GM19463 (cell line): ENCODE data around the gene RPGRIP1L.

Experiments used
- ATAC-seq: cut with Tn5 transposase; IDR thresholded peaks from one replicate; pipeline ENCODE4 v1.9.1; 2021; ENCODE audit warnings: mild to moderate bottlenecking, moderate library complexity; ENCODE audit not compliant: unreplicated experiment

The RPGRIP1L gene

GRCh38 chr16:53608094-53608493 is 95.6 kb downstream of the RPGRIP1L start:
- no peak for ATAC-seq

GRCh38 chr16:53605831-53606400 is 97.7 kb downstream of the RPGRIP1L start:
- no peak for ATAC-seq

GRCh38 chr16:53605356-53605755 is 98.3 kb downstream of the RPGRIP1L start:
- ATAC-seq = no peak

DNA sequence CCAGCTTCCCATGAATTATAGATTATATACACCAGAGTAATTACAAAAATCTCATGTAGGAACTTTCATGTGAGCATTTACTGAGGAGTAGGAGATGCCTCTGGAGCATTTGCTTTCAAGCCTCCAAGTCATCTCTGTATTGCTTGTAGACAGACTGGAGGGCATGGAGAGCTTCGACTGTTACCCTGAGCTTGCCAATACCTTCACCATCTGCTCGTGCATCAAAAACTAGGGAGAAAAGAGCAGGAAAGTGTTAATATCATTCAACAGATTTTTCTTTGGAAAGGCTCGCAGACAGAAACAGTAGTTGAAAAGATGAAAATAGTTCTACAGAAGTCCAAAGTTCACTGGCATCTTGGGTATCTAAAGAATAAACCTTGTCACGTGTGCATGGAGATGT is 101.7 kb downstream of the RPGRIP1L start:
- ATAC-seq = no peak

DNA sequence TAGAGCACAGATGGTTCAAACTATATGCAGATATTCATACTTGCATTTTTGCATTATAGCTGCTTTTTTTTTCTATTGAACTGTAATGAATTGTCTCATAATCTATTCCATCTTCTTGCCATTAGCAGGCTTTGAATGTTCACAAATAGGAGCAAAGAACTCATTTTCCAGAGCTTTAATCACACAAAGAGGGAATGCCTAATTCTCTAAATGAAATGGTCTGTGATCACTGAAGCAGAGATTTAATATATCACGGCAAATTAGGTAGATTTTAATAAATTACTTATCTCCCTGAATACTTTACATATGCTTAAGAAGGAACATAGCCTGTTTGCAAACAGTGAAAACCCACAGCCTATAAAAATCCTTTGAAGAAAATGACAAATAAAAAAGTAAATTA is 103.0 kb downstream of the RPGRIP1L start:
- ATAC-seq = no peak

DNA sequence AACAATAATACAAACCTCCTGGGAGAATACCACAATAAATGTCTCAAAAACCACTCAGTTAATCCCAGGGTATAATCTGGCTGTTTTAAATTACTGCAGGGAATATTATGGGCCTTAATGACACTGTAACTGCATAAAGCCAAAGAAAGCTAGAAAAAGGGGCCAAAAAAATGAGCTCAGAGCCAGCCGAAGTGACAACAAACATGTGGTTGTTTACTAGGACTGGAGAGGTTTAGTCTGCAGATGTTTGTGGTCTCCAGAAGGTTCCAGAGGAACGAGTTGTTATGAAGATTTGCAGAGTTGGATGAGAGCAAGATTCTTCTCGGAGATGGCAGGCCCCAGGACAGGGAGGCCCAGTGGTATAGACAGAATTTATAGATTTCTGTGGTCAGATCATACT is 103.5 kb downstream of the RPGRIP1L start:
- no peak for ATAC-seq

DNA sequence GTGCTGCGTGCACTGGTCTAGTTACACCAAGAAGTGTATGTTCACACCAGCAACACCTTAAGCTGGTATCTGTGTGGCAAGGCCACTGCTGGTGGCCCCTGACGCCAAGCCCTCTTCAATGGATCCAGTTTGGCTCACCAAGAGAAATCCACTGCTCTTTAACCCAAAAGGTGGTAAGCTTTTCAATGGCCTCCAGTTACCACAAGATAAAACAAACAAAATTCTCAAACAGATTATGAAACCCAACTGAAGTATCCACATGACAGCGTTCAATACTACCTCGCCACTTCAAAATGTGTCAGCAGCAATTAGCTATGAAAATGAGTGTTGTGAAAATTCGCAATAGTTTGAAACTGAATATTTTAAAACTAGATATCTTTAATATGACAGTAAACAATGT is 104.1 kb downstream of the RPGRIP1L start:
- ATAC-seq = no peak

DNA sequence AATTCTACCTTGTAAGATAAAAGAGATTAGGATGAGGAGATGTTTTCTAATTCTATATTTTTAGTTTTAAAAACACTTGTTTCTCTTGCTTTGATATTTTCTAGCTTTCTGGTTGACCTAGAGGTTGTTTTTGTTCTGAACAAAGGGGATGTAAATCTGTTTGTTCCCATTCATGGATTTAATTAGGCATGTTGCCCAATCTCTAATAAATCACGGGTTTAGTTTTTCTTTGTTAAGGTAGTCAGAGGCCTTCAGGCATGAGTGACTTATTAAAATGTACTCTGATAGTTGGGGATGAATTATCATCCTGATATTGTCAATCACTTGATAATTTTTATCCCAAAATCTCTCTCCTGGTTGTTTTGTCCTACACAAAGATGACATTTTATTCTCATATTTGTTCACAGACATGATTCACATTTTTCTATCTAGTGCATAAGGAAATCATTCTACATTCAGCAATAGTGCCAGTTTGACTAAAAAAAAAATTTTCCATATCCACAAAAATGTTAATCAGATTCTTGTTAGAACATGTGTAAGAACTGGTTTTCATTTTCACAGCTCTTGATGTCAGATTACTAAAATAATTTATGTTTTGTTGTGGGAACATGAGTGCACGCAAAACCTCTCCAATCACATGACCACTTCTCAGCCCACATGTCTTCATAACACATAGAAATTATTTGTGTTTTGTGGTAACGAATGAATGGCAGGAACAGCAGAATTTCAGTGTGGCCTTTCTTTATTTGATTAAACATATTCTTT is 105.0 kb downstream of the RPGRIP1L start:
- ATAC-seq = no peak

GRCh38 chr16:53597776-53598175 is 105.9 kb downstream of the RPGRIP1L start:
- no peak for ATAC-seq

- ATAC-seq = no peak
Measured at GRCh38 chr16:53588081-53588648, 115.5 kb downstream of the RPGRIP1L start.

DNA sequence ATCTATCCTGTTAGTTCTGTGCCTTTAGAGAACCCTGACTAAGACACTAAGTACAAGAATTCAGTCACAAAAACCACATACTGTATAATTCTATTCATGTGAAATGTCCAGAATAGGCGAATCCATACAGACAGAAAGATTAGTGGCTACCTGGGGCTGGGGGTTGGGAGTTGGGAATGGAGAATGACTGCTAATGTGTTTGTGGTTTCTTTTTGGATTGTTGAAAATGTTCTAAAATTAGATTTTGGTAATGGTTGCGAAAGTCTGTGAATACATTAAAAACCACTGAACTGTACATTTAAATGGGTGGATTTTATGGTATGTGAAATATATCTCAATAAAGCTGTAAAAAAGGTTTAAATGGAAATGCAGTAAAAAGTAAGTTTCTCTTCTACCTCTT is 120.3 kb downstream of the RPGRIP1L start:
- ATAC-seq = no peak

DNA sequence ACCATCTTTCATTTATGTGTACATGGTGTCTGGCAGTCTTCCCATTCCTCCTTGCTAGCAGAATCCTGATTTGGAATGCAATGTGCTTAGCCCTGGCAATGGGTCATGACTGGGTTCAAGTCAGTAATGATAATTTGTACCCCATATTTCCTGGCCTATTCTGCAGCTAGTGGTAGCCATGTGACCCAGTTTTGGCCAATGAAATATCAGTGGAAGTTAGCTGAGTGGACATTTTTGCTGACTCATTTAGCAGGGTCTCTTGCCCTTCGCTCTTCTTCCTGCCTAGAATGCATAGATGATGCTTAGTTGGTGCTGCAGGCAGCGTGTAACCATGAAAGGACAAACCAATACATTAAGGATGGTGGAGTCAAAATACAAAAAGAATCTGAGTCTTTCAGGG is 121.9 kb downstream of the RPGRIP1L start:
- no peak for ATAC-seq

DNA sequence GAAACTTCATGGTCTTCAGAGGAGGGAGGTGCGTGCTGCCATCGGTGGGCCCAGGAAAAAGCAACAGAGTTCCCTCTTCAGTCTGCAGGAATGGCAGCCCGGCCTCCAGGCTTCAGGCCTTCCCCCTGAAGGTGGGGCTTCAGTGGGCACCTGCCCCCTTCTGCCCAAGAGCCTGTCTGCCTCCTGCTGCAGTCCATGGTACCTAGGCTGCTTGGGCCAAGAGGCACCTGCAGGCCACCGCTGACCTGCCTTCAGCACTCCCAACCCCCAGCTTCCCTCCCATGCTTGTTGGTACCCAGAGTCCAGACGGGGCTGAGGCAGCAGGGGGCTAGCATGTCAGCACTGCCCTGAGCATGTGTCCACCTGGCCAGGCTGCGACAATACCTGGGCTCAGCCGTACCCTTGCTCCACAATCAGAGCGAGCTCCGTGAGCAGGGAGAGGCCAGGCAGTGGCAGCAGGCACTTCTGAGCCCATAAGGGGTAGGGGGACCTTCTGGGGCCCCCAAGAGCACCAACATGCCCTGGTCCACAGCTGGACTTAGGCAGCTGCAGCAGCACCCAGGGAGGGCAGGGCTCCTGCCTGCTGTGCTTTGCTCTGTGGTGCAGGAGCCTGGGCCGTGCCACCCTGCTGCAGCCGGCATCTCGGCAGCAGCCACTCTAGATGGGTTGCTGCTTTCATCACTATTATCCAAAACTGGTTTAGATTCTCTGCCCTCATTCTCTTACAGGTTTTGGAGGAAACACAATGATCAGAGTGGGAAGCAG is 123.4 kb downstream of the RPGRIP1L start:
- ATAC-seq = no peak

GRCh38 chr16:53576904-53577303 is 126.8 kb downstream of the RPGRIP1L start:
- ATAC-seq = no peak

DNA sequence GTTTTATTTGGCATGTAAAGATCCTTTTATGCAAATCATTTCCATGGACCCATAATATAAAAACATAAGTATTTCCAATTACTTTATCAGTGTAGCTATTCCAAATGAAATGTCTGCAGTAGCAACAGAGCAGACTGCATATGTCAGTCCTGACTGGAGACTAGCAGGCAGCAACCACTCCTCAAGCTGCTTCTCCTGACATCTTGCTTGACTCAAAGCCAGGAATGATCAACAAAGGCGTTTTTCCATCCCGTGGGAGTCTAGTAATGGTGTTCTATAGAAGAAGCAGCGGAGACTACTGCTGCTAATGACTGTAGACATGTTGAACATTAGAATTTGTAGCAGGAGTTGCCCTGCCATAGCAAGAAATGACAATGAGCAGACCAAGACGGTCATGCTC is 127.4 kb downstream of the RPGRIP1L start:
- no peak for ATAC-seq

DNA sequence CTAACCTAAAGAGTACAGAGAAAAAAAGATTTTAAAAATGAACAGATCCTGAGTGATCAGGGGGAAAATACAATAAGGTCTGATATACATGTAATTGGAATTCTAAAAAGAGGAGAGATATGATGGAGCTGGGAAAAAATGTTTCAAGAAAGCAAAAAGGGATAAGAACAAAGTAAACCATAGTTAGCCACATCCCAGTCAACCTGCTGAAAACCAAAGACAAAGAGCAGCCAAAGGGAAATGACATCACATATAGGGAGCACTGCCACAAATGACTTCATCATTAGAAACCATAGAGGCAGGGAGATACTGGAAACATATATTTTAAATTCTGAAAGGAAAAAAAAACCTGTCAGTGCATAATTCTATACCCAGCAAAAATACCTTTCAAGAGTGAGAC is 131.9 kb downstream of the RPGRIP1L start:
- no peak for ATAC-seq

- ATAC-seq = no peak
Measured at GRCh38 chr16:53566552-53567245, 137.0 kb downstream of the RPGRIP1L start.

DNA sequence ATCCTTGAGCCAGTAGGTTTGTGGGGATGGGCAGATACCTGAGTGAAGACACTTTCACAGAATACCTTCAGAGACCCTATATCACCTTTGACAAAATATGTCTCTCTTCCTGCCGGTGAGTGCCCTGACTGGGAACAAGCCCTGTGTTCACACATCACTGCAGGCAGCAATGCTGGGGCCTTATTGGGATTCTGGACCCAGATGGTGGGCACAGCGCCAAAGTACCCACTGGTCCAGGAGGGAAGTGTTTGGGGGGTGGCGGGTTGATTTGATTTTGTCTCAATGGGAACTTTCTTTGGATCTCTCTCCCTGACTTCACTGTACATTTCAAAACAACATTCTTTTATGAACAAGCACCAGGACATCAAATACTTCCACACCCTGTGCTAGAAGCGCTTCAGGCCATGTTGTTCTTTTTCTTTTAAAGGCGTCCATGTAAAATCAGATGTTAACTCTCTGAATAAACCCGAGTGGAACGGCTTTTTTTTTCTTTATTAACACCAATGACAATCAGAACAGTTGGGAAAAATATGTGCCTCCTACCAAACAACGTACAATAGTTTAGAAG is 138.3 kb downstream of the RPGRIP1L start:
- no peak for ATAC-seq

DNA sequence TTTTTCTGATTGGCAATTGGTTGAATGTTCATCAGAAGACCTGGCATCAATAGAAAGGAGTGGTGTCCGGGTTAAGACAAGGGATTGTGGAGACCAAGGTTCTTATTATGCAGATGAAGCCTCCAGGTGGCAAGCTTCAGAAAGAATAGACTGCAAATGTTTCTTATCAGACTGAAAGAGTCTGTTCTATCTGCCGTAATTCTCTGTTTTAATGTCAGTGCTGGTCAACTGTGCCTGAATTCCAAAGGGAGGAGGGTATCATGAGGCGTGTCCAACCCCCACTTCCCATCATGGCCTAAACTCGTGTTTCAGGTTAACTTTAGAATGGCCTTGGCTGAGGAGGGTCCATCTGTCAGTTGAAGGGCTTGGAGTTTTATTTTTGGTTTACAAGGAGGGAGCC is 140.2 kb downstream of the RPGRIP1L start:
- no peak for ATAC-seq

DNA sequence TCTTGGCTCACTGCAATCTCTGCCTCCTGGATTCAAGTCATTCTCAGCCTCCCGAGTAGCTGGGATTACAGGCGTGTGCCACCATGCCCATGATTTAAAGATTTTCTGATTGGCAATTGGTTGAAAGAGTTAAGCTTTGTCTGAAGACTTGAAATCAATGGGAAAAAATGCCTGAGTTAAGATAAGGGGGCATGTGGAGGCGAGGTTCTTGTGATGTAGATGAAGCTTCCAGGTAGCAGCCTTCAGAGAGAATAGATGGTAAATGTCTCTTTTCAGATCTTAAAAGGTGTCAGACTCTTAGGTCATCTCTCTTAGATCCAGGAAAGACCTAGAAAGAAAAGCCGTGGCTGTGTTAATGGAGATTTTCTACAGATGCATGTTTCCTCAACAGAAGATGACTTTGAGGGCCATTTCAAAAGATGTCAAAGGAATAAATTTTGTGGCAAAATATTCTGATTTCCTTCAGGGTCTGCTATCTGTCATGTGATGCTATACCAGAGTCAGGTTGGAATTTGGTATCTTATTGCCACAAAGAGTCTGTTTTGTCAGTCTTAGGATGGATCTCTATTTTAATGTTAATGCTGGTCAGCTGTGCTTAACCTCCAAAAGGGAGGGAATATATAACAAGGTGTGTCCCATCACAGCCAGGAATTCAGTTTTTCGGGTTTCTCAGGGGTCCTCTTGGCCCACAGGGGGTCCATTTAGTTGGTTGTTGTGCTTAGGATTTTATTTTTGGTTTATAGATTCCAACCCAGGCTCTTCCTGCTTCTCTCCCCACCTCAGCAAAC is 142.4 kb downstream of the RPGRIP1L start:
- no peak for ATAC-seq
